K562 (cell line): Measurements from ENCODE around the gene FASTKD3. TPM values are rescaled to one million over a fixed set of nuclear protein-coding genes. Genes with fewer than 3 reads are reported as not detected.

Experiments used
- ATAC-seq: fragments of 200-7000 bp; cut with Tn5 transposase; 3 replicates; pipeline ENCODE4 v1.9.1; 2020; ENCODE audit warnings: moderate library complexity
- BruUV-seq: library from RNA; stranded (reverse); fragments of 400-500 nt; replicated peaks from 2 replicates; lab custom pipeline; 2021; lab: Mats Ljungman, UMichigan
- CTCF ChIA-PET: fragments of 300-600 bp; formaldehyde crosslinking; extraction: SDS; loops from one replicate; lab custom pipeline; 2021; ENCODE audit warnings: low intra/inter-chr PET ratio; lab: Yijun Ruan, JAX
- POLR2A ChIA-PET: fragments of 300-600, 350-650 bp; sonication (Branson Sonifier 250); formaldehyde crosslinking; extraction: SDS; loops from one replicate; lab custom pipeline; 2021; ENCODE audit warnings: antibody characterized with exemption, inconsistent platforms; lab: Yijun Ruan, JAX
- DNase-seq, 4 experiments: peaks; one replicate each; pipeline versions ENCODE4 v3.0.0 to v3.0.0-alpha.2; 2011 to 2018; ENCODE audit warnings: low spot score in 3 of 4, mixed read lengths in 3 of 4; ENCODE audit errors: extremely low read depth in 1 of 4
- FAIRE-seq: peaks from 2 replicates; lab custom pipeline; 2011; peaks lifted over from hg19 to GRCh38; lab: Jason Lieb, UNC
- H2AFZ ChIP-seq: 2 replicates; pipeline ENCODE4 v1.6.0; 2011; ENCODE audit warnings: low read depth, low read length, control low read depth, inconsistent platforms
- H3K27ac ChIP-seq: fragments of 200-600 bp; 3 replicates; pipeline ENCODE4 v1.8.0; 2011; ENCODE audit warnings: low read depth, mild to moderate bottlenecking, control low read depth, inconsistent platforms, low read length, moderate library complexity, mixed read lengths; ENCODE audit errors: extremely low read depth
- H3K27me3 ChIP-seq, 2 experiments: fragments of 300-600 bp in 1 of 2; 2 replicates in 1 of 2; 3 replicates in 1 of 2; pipeline versions ENCODE4 v1.6.0 to v1.8.0; 2011; ENCODE audit warnings: inconsistent platforms in 2 of 2, low read length in 2 of 2, mild to moderate bottlenecking in 1 of 2, mixed read lengths in 1 of 2, moderate library complexity in 1 of 2; ENCODE audit not compliant: control insufficient read depth in 2 of 2, insufficient read depth in 2 of 2
- H3K36me3 ChIP-seq: fragments of 300-600 bp; 3 replicates; pipeline ENCODE4 v1.8.0; 2011; ENCODE audit warnings: mild to moderate bottlenecking, low read length, inconsistent platforms; ENCODE audit not compliant: control insufficient read depth, insufficient read depth
- H3K4me1 ChIP-seq, 2 experiments: fragments of 200-600 bp in 1 of 2; replicated peaks in 1 of 2; 2 replicates in 1 of 2; 3 replicates in 1 of 2; pipeline versions ENCODE4 v1.5.1 to v1.8.0; 2011; ENCODE audit warnings: inconsistent platforms in 2 of 2, low read length in 2 of 2, mild to moderate bottlenecking in 1 of 2, mixed read lengths in 1 of 2, moderate library complexity in 1 of 2; ENCODE audit not compliant: control insufficient read depth in 2 of 2, insufficient read depth in 2 of 2
- H3K4me2 ChIP-seq: 2 replicates; pipeline ENCODE4 v1.6.1; 2011; ENCODE audit warnings: low read length, control low read depth, inconsistent platforms, mixed read lengths; ENCODE audit not compliant: insufficient read depth
- H3K4me3 ChIP-seq: fragments of 200-600 bp; sonication (generic), shearing (Covaris generic); 2 replicates; pipeline ENCODE4 v1.5.1; 2016; ENCODE audit warnings: control low read depth, inconsistent platforms
- H3K79me2 ChIP-seq: fragments of 200-600 bp; 3 replicates; pipeline ENCODE4 v1.8.0; 2011; ENCODE audit warnings: low read length, inconsistent platforms; ENCODE audit not compliant: control insufficient read depth, insufficient read depth
- H3K9ac ChIP-seq, 2 experiments: 2 replicates each; pipeline versions ENCODE4 v1.6.0 to v1.6.1; 2011; ENCODE audit warnings: low read depth in 2 of 2, low read length in 2 of 2, control low read depth in 1 of 2, inconsistent platforms in 1 of 2, mild to moderate bottlenecking in 1 of 2, mixed read lengths in 1 of 2; ENCODE audit not compliant: insufficient read depth in 1 of 2
- H3K9me1 ChIP-seq: one replicate; pipeline ENCODE4 v1.6.0; 2011; ENCODE audit warnings: inconsistent platforms, mild to moderate bottlenecking, low read length, moderate library complexity; ENCODE audit not compliant: control insufficient read depth, insufficient read depth
- H3K9me3 ChIP-seq: replicated peaks from 2 replicates; pipeline ENCODE4 v1.5.1; 2011; ENCODE audit warnings: low read depth, low read length, inconsistent platforms; ENCODE audit not compliant: control insufficient read depth, insufficient read depth
- H4K20me1 ChIP-seq: replicated peaks from 2 replicates; pipeline ENCODE4 v1.6.1; 2011; ENCODE audit warnings: low read length, inconsistent platforms, mixed read lengths; ENCODE audit not compliant: control insufficient read depth, insufficient read depth
- CBX5 ChIP-seq: IDR thresholded peaks from 2 replicates; pipeline ENCODE4 v1.6.1; 2014; ENCODE audit warnings: low read depth, borderline replicate concordance
- HEY1 ChIP-seq: fragments of 250-450 bp; sonication (Bioruptor Pico); IDR thresholded peaks from 2 replicates; pipeline ENCODE4 v1.5.0; 2020; ENCODE audit warnings: mild to moderate bottlenecking, moderate library complexity, borderline replicate concordance
- NFE2 ChIP-seq: IDR thresholded peaks from 2 replicates; pipeline ENCODE4 v1.6.1; 2014; ENCODE audit warnings: antibody characterized with exemption, low read depth
- POLR2B ChIP-seq: fragments of 450-650 bp; IDR thresholded peaks from 2 replicates; pipeline ENCODE4 v1.6.1; 2018; ENCODE audit warnings: low read depth; ENCODE audit not compliant: partially characterized antibody
- TAF9B ChIP-seq: fragments of 450-650 bp; IDR thresholded peaks from 2 replicates; pipeline ENCODE4 v1.6.1; 2018; ENCODE audit warnings: mild to moderate bottlenecking; ENCODE audit not compliant: partially characterized antibody
- ZKSCAN8 ChIP-seq: fragments of 200-800 bp; sonication (Bioruptor generic); IDR thresholded peaks from 2 replicates; pipeline ENCODE4 v1.6.1; 2016; ENCODE audit warnings: missing genetic modification characterization, missing compliant biosample characterization
- WGBS: fragments of 100-300 bp; shearing (Covaris generic); methylation state at CpG from one replicate; pipeline ENCODE4 v1.1.6; 2016; ENCODE audit warnings: low coverage, mixed read lengths; ENCODE audit not compliant: insufficient coverage; ENCODE audit errors: missing lambda C conversion rate; 5-methylcytosine and 5-hydroxymethylcytosine counted together
- in situ Hi-C: fragments of 300-500 bp; cut with MboI; formaldehyde crosslinking; loops from 4 replicates; pipeline ENCODE4 v1.15.0; 2018; ENCODE audit warnings: inconsistent platforms, mixed read lengths
- intact Hi-C: fragments of 100-400 bp; cut with micrococcal nuclease; formaldehyde crosslinking; loops from 2 replicates; pipeline ENCODE4 v1.14.2; 2022
- polyA plus RNA-seq, 8 experiments: library from polyadenylated mRNA; depleted of rRNA in 4 of 8; stranded (reverse) in 5 of 8; unstranded in 3 of 8; fragments of >200 nt; fragmentation: Nextera tagmentation in 2 of 8; fragmentation: Illumina TruSeq in 1 of 8; extraction: Ambion mirVana in 2 of 8; extraction: Trizol in 1 of 8; gene quantifications; 2 replicates each; pipeline versions ENCODE4 v1.2.1 to v1.2.3, GENCODE V29; 2011 to 2014; ENCODE audit warnings: inconsistent platforms in 1 of 8, missing spikeins in 1 of 8
- total RNA-seq, 7 experiments: library from RNA; depleted of rRNA in 6 of 7; stranded (reverse); fragments of >200 nt in 6 of 7; fragmentation: Illumina TruSeq in 2 of 7; extraction: Trizol in 2 of 7; gene quantifications; 2 replicates each; pipeline versions ENCODE4 v1.2.1 to v1.2.3, GENCODE V29; 2011 to 2021; ENCODE audit warnings: low replicate concordance in 1 of 7
- TF ChIP-seq, protein P1 (sequence below): fragments of 200-800 bp; sonication (Bioruptor generic); IDR thresholded peaks from 2 replicates; pipeline ENCODE4 v1.6.1; 2017; ENCODE audit warnings: missing genetic modification characterization, missing compliant biosample characterization
- TF ChIP-seq, protein P2 (sequence below), 2 experiments: IDR thresholded peaks in 1 of 2; conservative IDR thresholded peaks in 1 of 2; 2 replicates each; pipeline ENCODE4 v1.6.1; 2016; ENCODE audit warnings: low read depth in 2 of 2, mild to moderate bottlenecking in 1 of 2, missing compliant biosample characterization in 1 of 2, missing genetic modification characterization in 1 of 2, moderate library complexity in 1 of 2
- TF ChIP-seq, protein P3 (sequence below), 2 experiments: fragments of 450-650 bp; formaldehyde crosslinking in 1 of 2; IDR thresholded peaks; 2 replicates each; pipeline versions ENCODE4 v1.4.0 to v1.6.1; 2014 to 2020; ENCODE audit warnings: mild to moderate bottlenecking in 2 of 2, borderline replicate concordance in 1 of 2, low read depth in 1 of 2

FASTKD3 gene
- total and polyA plus RNA-seq, 9 of the 15 experiments (the other 6 are each of a cell fraction or from before 2014, with no cell fraction given), result 17.1 to 149 (median 47.5) TPM

DNA sequence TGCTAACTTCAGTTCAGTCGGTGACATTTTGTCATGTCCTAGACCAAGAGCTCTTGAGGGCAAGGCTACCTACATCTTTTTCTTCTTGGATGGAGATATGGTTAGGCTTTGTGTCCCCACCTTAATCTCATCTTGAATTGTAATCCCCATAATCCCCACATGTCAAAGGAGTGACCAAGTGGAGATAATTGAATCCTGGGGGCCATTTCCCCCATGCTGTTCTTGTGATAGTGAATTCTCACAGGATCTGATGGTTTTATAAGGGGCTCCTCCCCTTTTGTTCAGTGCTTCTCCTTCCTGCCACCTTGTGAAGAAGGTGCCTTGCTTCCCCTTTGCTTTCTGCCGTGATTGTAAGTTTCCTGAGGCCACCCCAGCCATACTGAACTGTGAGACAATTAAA, 15.8 kb downstream of the FASTKD3 start:
- ChIA-PET POLR2A (no interaction called here), CTCF (no interaction called here)
- Histone ChIP-seq H3K9me3 (no peaks in the 10 kb centered on the region), H3K36me3 (no peaks in the 10 kb centered on the region), H4K20me1 (no peaks in the 10 kb centered on the region), H3K4me2 (no peak overlapping the region), H3K27me3 (peaks cover 0 to 9% of the 10 kb centered on the region in 2 experiments; a peak in 2 of 5 replicates), H3K9me1 (no peaks in the 10 kb centered on the region), H2AFZ (no peak overlapping the region), H3K79me2 (no peaks in the 10 kb centered on the region), H3K27ac (no peak overlapping the region), H3K4me1 (peaks cover 4 to 5% of the 10 kb centered on the region in 2 experiments), H3K9ac (no peak overlapping the region), H3K4me3 (no peak overlapping the region)
- ATAC-seq (no peak), DNase-seq (no peak), FAIRE-seq (no peak)
- in situ Hi-C loops, result no loop called here
- intact Hi-C loops, result no loop called here
- WGBS, result 7% methylated on average over 2 of the region's 2 CpGs
- no TSS peak for BruUV-seq
- no peak for TF ChIP-seq CBX5
- no peak for TF ChIP-seq TAF9B
- TF ChIP-seq, protein P1, sequence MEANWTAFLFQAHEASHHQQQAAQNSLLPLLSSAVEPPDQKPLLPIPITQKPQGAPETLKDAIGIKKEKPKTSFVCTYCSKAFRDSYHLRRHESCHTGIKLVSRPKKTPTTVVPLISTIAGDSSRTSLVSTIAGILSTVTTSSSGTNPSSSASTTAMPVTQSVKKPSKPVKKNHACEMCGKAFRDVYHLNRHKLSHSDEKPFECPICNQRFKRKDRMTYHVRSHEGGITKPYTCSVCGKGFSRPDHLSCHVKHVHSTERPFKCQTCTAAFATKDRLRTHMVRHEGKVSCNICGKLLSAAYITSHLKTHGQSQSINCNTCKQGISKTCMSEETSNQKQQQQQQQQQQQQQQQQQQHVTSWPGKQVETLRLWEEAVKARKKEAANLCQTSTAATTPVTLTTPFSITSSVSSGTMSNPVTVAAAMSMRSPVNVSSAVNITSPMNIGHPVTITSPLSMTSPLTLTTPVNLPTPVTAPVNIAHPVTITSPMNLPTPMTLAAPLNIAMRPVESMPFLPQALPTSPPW (CRISPR knock-in tag), result no peak
- no peak for TF ChIP-seq NFE2
- TF ChIP-seq ZKSCAN8 (CRISPR knock-in tag), result no peak
- no peak for TF ChIP-seq POLR2B
- TF ChIP-seq HEY1 (CRISPR knock-in tag), result no peak
- TF ChIP-seq, protein P2, sequence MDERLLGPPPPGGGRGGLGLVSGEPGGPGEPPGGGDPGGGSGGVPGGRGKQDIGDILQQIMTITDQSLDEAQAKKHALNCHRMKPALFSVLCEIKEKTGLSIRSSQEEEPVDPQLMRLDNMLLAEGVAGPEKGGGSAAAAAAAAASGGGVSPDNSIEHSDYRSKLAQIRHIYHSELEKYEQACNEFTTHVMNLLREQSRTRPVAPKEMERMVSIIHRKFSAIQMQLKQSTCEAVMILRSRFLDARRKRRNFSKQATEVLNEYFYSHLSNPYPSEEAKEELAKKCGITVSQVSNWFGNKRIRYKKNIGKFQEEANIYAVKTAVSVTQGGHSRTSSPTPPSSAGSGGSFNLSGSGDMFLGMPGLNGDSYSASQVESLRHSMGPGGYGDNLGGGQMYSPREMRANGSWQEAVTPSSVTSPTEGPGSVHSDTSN (CRISPR knock-in tag; IDR thresholded peaks at IDR 0.05; ENCODE audit: low read depth), result no peak
- TF ChIP-seq, protein P2 (tag; conservative IDR thresholded peaks at IDR 0.05; ENCODE audit: low read depth), result no peak
- TF ChIP-seq, protein P3, sequence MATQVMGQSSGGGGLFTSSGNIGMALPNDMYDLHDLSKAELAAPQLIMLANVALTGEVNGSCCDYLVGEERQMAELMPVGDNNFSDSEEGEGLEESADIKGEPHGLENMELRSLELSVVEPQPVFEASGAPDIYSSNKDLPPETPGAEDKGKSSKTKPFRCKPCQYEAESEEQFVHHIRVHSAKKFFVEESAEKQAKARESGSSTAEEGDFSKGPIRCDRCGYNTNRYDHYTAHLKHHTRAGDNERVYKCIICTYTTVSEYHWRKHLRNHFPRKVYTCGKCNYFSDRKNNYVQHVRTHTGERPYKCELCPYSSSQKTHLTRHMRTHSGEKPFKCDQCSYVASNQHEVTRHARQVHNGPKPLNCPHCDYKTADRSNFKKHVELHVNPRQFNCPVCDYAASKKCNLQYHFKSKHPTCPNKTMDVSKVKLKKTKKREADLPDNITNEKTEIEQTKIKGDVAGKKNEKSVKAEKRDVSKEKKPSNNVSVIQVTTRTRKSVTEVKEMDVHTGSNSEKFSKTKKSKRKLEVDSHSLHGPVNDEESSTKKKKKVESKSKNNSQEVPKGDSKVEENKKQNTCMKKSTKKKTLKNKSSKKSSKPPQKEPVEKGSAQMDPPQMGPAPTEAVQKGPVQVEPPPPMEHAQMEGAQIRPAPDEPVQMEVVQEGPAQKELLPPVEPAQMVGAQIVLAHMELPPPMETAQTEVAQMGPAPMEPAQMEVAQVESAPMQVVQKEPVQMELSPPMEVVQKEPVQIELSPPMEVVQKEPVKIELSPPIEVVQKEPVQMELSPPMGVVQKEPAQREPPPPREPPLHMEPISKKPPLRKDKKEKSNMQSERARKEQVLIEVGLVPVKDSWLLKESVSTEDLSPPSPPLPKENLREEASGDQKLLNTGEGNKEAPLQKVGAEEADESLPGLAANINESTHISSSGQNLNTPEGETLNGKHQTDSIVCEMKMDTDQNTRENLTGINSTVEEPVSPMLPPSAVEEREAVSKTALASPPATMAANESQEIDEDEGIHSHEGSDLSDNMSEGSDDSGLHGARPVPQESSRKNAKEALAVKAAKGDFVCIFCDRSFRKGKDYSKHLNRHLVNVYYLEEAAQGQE (IDR thresholded peaks at IDR 0.05; ENCODE audit: borderline replicate concordance), result no peak
- TF ChIP-seq, protein P3 (CRISPR knock-in tag; IDR thresholded peaks at IDR 0.05; ENCODE audit: low read depth), result no peak
